ENCODE results near the gene SPTBN4.
A peak's percentile ranks its signal among the peaks of the same experiment; 100 is the strongest.

The SPTBN4 gene

GRCh38 chr19:40524655-40525054, 57.9 kb downstream of the SPTBN4 start:
- peaks cover 5% of the 10 kb centered on the region for H3K4me1 ChIP-seq
- H3K36me3 ChIP-seq (ENCODE audit: control insufficient read depth, insufficient read depth, low read length), result no peaks in the 10 kb centered on the region
- H3K9me3 ChIP-seq (ENCODE audit: control insufficient read depth, low read length), result no peaks in the 10 kb centered on the region
- H2AFZ ChIP-seq, result no peak overlapping the region
- no peaks in the 10 kb centered on the region for H3K79me2 ChIP-seq
- TF ChIP-seq CTCF (IDR thresholded peaks at IDR 0.05), result no peak
- no peak overlapping the region for H3K9ac ChIP-seq
- no peak overlapping the region for H3K4me3 ChIP-seq (ENCODE audit: low read depth, low read length)
- H3K4me2 ChIP-seq (ENCODE audit: low read length), result no peak overlapping the region
- H3K27me3 ChIP-seq (ENCODE audit: control insufficient read depth, insufficient read depth, low read length), result no peaks in the 10 kb centered on the region
- no peak overlapping the region for H3K27ac ChIP-seq

GRCh38 chr19:40525234-40526051, 58.6 kb downstream of the SPTBN4 start:
- H3K4me1 ChIP-seq, result peaks cover 9% of the 10 kb centered on the region
- no peaks in the 10 kb centered on the region for H3K27me3 ChIP-seq (ENCODE audit: control insufficient read depth, insufficient read depth, low read length)
- no peak overlapping the region for H3K9ac ChIP-seq
- TF ChIP-seq CTCF (IDR thresholded peaks at IDR 0.05), result no peak
- no peak overlapping the region for H3K27ac ChIP-seq
- H3K4me3 ChIP-seq (ENCODE audit: low read depth, low read length), result no peak overlapping the region
- H3K4me2 ChIP-seq (ENCODE audit: low read length), result no peak overlapping the region
- H2AFZ ChIP-seq, result no peak overlapping the region
- no peaks in the 10 kb centered on the region for H3K9me3 ChIP-seq (ENCODE audit: control insufficient read depth, low read length)
- no peaks in the 10 kb centered on the region for H3K36me3 ChIP-seq (ENCODE audit: control insufficient read depth, insufficient read depth, low read length)
- no peaks in the 10 kb centered on the region for H3K79me2 ChIP-seq

- no peak for TF ChIP-seq CTCF (IDR thresholded peaks at IDR 0.05)
- H3K4me3 ChIP-seq (ENCODE audit: low read depth, low read length), result no peak overlapping the region
- no peaks in the 10 kb centered on the region for H3K79me2 ChIP-seq
- no peaks in the 10 kb centered on the region for H3K27me3 ChIP-seq (ENCODE audit: control insufficient read depth, insufficient read depth, low read length)
- no peaks in the 10 kb centered on the region for H3K9me3 ChIP-seq (ENCODE audit: control insufficient read depth, low read length)
- no peak overlapping the region for H2AFZ ChIP-seq
- H3K27ac ChIP-seq, result no peak overlapping the region
- peaks cover 9% of the 10 kb centered on the region for H3K4me1 ChIP-seq
- H3K9ac ChIP-seq, result no peak overlapping the region
- H3K4me2 ChIP-seq (ENCODE audit: low read length), result no peak overlapping the region
- H3K36me3 ChIP-seq (ENCODE audit: control insufficient read depth, insufficient read depth, low read length), result no peaks in the 10 kb centered on the region
Observed at GRCh38 chr19:40528078-40528477, 61.3 kb downstream of the SPTBN4 start.

- no peak overlapping the region for H3K9ac ChIP-seq
- no peak for TF ChIP-seq CTCF (IDR thresholded peaks at IDR 0.05)
- peak overlapping the region; percentile 53 for H3K4me3 ChIP-seq (ENCODE audit: low read depth, low read length)
- no peaks in the 10 kb centered on the region for H3K9me3 ChIP-seq (ENCODE audit: control insufficient read depth, low read length)
- no peak overlapping the region for H3K4me2 ChIP-seq (ENCODE audit: low read length)
- H3K27me3 ChIP-seq (ENCODE audit: control insufficient read depth, insufficient read depth, low read length), result no peaks in the 10 kb centered on the region
- H3K4me1 ChIP-seq, result peaks cover 9% of the 10 kb centered on the region
- no peak overlapping the region for H3K27ac ChIP-seq
- peak overlapping the region; percentile 17 for H2AFZ ChIP-seq
- H3K36me3 ChIP-seq (ENCODE audit: control insufficient read depth, insufficient read depth, low read length), result no peaks in the 10 kb centered on the region
- H3K79me2 ChIP-seq, result no peaks in the 10 kb centered on the region
Observed at GRCh38 chr19:40528533-40529092, 61.8 kb downstream of the SPTBN4 start.

All from parathyroid adenoma (tissue), 2 donors.